ENCODE data around the gene RTP3.
A peak's percentile ranks its signal among the peaks of the same experiment; 100 is the strongest.

RTP3 gene

GRCh38 chr3:46509661-46510187, 11.9 kb downstream of the RTP3 start:
- no peaks in the 10 kb centered on the region for H3K9me3 ChIP-seq (ENCODE audit: insufficient read depth, low read length, severe bottlenecking)
- no peaks in the 10 kb centered on the region for H3K4me1 ChIP-seq (ENCODE audit: insufficient read depth, low read length)
- H3K9ac ChIP-seq (ENCODE audit: low read depth, low read length): no peak overlapping the region
- no peak overlapping the region for H3K4me2 ChIP-seq (ENCODE audit: insufficient read depth, low read length)
- TF ChIP-seq CTCF (IDR thresholded peaks at IDR 0.05; ENCODE audit: borderline replicate concordance, extremely low read depth, low read length, poor library complexity, severe bottlenecking): no peak
- no peak for TF ChIP-seq EZH2 (IDR thresholded peaks at IDR 0.05; ENCODE audit: borderline replicate concordance, low read depth, low read length, severe bottlenecking)
- no peak overlapping the region for H3K4me3 ChIP-seq (ENCODE audit: low read depth in 1 of 2, low read length in 2 of 2)
- no peaks in the 10 kb centered on the region for H3K36me3 ChIP-seq (ENCODE audit: insufficient read depth, low read length)
- no peak for DNase-seq
- no peaks in the 10 kb centered on the region for H3K27me3 ChIP-seq (ENCODE audit: insufficient read depth, low read length, poor library complexity)
- no peak for ATAC-seq (ENCODE audit: insufficient read depth, low read depth)
- H3K27ac ChIP-seq (ENCODE audit: low read length): no peak overlapping the region
- H4K20me1 ChIP-seq (ENCODE audit: insufficient read depth, low read length): no peaks in the 10 kb centered on the region
- H2AFZ ChIP-seq (ENCODE audit: low read depth, low read length): no peak overlapping the region
- no peaks in the 10 kb centered on the region for H3K79me2 ChIP-seq (ENCODE audit: insufficient read depth, low read length)

DNA sequence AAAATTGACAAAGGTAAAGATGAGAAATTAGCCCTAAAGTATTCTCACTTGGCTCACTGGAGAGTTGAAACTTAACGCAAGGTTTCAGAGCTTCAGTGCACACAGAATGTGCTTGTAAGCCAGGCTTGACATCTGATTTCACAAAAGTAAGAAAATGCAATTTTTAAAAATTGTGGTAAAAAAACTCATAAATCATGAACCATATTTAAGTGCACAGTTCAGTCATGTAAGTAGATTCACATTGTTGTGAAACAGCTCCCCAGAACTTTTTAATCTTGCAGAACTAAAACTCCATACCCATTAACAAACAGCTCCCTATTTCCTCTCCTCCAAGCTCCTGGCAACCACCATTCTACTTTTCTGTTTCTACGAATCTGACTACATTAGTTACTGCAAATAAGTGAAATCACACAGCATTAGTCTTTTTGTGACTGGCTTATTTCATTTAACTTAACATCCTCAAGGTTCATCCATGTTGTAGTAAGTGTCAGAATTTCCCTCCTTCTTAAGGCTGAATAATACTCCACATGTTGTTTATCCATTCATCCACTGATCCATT, 14.5 kb downstream of the RTP3 start:
- TF ChIP-seq EZH2 (IDR thresholded peaks at IDR 0.05; ENCODE audit: borderline replicate concordance, low read depth, low read length, severe bottlenecking): no peak
- no peak for TF ChIP-seq CTCF (IDR thresholded peaks at IDR 0.05; ENCODE audit: borderline replicate concordance, extremely low read depth, low read length, poor library complexity, severe bottlenecking)
- H3K4me2 ChIP-seq (ENCODE audit: insufficient read depth, low read length): no peak overlapping the region
- no peak overlapping the region for H3K27ac ChIP-seq (ENCODE audit: low read length)
- DNase-seq (no peak), ATAC-seq (ENCODE audit: insufficient read depth, low read depth) (no peak)
- no peaks in the 10 kb centered on the region for H3K27me3 ChIP-seq (ENCODE audit: insufficient read depth, low read length, poor library complexity)
- H3K9ac ChIP-seq (ENCODE audit: low read depth, low read length): no peak overlapping the region
- no peaks in the 10 kb centered on the region for H3K79me2 ChIP-seq (ENCODE audit: insufficient read depth, low read length)
- H3K9me3 ChIP-seq (ENCODE audit: insufficient read depth, low read length, severe bottlenecking): no peaks in the 10 kb centered on the region
- no peak overlapping the region for H3K4me3 ChIP-seq (ENCODE audit: low read depth in 1 of 2, low read length in 2 of 2)
- peak overlapping the region; percentile 22; the same call in 1 of the 2 replicates for H2AFZ ChIP-seq (ENCODE audit: low read depth, low read length)
- no peaks in the 10 kb centered on the region for H3K36me3 ChIP-seq (ENCODE audit: insufficient read depth, low read length)
- H4K20me1 ChIP-seq (ENCODE audit: insufficient read depth, low read length): no peaks in the 10 kb centered on the region
- no peaks in the 10 kb centered on the region for H3K4me1 ChIP-seq (ENCODE audit: insufficient read depth, low read length)

DNA sequence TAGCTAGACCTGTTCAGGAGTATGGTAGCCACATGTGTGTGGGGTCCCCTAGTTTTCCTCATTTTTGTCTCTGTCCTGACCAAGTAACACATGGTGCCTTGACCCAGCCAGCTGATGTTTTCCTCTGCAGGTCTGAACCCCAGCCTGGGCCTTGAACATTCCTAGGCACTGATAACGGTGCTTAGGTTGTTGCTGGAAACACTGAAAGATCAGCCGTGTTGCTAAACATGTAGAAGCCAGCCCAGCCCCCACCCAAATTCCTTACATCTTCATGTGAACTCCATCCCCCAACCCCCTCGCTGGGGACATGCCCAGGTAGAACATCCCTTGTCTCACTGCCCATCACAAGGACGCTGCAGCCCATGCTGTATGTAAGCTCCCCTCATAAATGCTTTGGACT, 18.7 kb downstream of the RTP3 start:
- Histone ChIP-seq H3K27ac (ENCODE audit: low read length) (no peak overlapping the region), H3K4me3 (ENCODE audit: low read depth in 1 of 2, low read length in 2 of 2) (no peak overlapping the region), H3K9ac (ENCODE audit: low read depth, low read length) (no peak overlapping the region), H4K20me1 (ENCODE audit: insufficient read depth, low read length) (no peaks in the 10 kb centered on the region), H2AFZ (ENCODE audit: low read depth, low read length) (no peak overlapping the region), H3K79me2 (ENCODE audit: insufficient read depth, low read length) (no peaks in the 10 kb centered on the region), H3K4me1 (ENCODE audit: insufficient read depth, low read length) (peaks cover 6% of the 10 kb centered on the region), H3K4me2 (ENCODE audit: insufficient read depth, low read length) (no peak overlapping the region), H3K9me3 (ENCODE audit: insufficient read depth, low read length, severe bottlenecking) (no peaks in the 10 kb centered on the region), H3K27me3 (ENCODE audit: insufficient read depth, low read length, poor library complexity) (no peaks in the 10 kb centered on the region), H3K36me3 (ENCODE audit: insufficient read depth, low read length) (no peaks in the 10 kb centered on the region)
- no peak for DNase-seq
- ATAC-seq (ENCODE audit: insufficient read depth, low read depth): no peak
- no peak for TF ChIP-seq CTCF (IDR thresholded peaks at IDR 0.05; ENCODE audit: borderline replicate concordance, extremely low read depth, low read length, poor library complexity, severe bottlenecking)
- TF ChIP-seq EZH2 (IDR thresholded peaks at IDR 0.05; ENCODE audit: borderline replicate concordance, low read depth, low read length, severe bottlenecking): no peak

Measured in DND-41 (cell line).